ENCODE measurements around the gene GGTLC2. TPM values are rescaled to one million over a fixed set of nuclear protein-coding genes. Genes with fewer than 3 reads are reported as not detected.
"Not testable (repeated sequence)": the region's sequence is repeated elsewhere in the genome, so short reads cannot be mapped to it uniquely, and the experiment has no call there.

The GGTLC2 gene
- total RNA-seq, 1 donor from 2014 or later, result not detected

DNA sequence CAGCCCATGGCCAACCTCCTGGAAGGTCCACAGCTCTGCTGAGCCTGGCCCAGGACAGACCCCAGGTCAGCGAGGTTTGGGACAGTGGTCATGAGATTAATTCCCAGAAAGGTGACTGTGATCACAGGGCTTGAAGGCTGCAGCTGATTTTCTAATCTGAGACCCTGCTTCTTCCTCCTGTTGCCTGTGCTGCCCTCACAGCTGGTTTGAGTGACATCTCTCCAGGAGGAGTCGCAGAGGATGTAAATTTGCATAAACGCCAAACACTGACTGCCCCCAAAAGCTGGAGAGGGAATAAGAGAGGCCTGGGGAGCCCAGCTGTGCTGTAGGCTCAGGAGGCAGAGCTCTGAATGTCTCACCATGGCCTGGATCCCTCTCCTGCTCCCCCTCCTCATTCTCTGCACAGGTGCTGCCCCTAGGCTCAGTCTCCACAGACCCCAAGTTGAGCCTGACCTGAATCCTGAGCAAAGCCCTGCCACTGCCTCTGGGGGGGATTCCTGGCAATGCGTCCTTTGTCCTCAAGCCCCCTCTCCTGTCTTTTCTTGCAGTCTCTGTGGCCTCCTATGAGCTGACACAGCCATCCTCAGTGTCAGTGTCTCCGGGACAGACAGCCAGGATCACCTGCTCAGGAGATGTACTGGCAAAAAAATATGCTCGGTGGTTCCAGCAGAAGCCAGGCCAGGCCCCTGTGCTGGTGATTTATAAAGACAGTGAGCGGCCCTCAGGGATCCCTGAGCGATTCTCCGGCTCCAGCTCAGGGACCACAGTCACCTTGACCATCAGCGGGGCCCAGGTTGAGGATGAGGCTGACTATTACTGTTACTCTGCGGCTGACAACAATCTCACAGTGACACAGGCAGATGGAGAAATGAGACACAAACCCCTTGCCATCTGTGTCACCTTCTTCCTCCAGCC is 23.8 kb downstream of the GGTLC2 start:
- no peak for DNase-seq (ENCODE audit: low read depth)

DNA sequence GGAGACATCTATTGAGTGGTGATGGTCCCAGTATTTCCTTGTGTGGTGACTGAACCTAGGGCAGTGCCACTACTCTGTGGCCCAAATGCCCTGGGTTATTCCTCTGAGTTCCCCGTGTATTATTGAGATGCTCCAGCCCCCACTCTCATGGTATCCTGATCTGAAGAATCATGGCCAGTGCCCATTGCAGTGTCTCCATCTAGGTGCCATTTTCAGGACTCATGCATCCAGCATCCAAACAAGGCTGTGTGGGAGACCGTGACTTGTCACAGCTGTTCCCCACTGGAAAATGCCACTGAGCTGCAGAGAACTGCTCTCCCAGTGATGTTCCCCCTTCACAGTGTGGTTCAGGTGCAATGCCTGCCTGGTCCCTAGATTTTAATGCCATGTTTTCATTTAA is 24.7 kb downstream of the GGTLC2 start:
- no peak for DNase-seq (ENCODE audit: low read depth)

DNA sequence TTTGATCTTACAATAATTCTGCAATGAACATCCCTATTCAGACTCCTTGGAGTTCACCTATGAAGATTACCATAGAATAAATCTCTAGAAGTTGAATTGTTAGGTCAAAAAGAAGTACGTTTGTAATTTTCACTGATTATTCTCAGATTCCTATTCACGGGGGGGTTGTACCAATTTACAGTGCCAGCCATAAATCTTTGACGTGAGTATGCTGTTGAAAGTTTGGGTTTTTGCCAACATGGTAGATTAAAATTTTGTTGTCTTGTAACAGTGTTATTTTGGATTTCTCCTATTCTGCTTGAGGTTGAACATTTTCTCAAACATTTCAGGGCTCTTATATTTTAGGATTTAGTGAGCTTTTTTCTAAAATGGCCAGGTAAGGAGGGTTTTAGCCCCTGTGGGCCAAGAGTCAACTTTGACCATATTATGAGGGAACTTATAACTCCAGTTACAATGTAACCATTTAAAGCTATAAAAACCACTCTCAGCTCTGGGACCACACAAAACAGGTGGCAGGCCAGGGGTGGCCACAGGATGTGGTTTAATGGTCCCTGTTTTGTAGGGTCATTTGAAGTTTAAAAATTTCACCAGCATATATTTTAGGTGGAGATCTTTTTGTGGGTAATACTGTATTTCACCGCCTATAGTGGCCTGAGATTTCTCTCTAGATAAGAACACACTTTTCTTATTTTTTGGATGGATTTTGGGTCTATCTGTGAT is 25.8 kb downstream of the GGTLC2 start:
- DNase-seq (ENCODE audit: low read depth), result peak; percentile 34

- DNase-seq (ENCODE audit: low read depth), result no peak
These were observed 27.1 kb downstream of the GGTLC2 start for GRCh38 chr22:22671506-22671905.

DNA sequence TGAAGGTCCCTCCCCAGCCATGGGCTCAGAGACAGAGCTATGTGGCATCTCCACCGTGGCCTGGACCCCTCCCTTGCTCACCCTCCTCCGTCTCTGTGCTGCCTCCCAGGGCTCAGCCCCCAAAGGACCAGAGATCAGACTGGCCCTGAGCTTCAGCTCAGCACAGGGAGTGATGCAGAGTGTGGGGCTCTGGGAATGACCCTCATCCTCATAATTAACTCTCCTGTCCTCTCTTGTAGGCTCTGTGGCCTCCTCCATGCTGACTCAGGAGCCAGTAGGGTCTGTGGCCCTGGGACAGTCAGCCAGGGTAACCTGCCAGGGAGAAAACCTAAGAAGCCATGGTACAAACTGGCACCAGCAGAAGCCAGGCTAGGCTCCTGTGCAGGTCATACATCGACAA is 28.7 kb downstream of the GGTLC2 start:
- DNase-seq (ENCODE audit: low read depth), result no peak

DNA sequence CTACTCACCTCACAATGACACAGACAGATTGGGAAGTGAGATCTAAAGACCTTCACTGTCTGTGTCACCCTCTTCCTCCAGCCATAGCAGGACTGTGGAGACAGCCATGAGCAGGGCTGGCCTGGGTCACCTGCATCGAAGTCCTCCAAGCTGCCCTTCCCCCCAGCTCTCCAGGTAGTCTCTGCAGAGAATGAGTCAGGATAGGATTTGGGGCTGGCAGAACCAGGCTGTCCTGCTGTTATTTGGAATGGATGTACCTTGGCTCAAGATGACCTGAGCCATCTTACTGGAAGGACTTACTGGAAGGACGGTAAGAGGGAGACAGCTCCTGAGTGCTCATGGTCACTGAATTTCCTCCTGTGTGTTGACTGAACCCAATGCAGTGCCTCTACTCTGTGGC is 29.2 kb downstream of the GGTLC2 start:
- DNase-seq (ENCODE audit: low read depth), result no peak

DNA sequence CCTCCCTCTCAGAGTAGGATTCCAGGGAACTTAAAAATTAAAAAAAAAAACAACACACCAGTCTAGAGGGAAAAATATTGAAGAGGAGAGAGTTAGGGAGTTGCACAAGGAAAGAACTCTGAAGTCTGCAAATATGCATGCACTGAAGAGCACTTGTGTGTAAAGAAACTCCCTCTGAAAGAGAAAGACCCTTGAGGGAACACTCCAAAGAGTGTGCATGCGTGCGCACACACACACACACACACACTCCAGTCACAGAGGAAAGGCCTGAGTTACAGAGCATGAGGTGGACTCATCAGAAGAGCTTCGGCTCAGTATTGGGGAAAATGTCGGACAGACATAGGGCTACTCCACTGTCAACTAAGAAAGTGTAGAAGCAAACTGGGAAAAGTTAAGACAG is 30.1 kb downstream of the GGTLC2 start:
- no peak for DNase-seq (ENCODE audit: low read depth)

- no peak for DNase-seq (ENCODE audit: low read depth)
These were observed 34.6 kb downstream of the GGTLC2 start for GRCh38 chr22:22678970-22679369.

GRCh38 chr22:22680396-22680795 is 36.0 kb downstream of the GGTLC2 start:
- DNase-seq (ENCODE audit: low read depth), result no peak

- no peak for DNase-seq (ENCODE audit: low read depth)
These were observed 36.9 kb downstream of the GGTLC2 start for GRCh38 chr22:22681221-22681739.

DNA sequence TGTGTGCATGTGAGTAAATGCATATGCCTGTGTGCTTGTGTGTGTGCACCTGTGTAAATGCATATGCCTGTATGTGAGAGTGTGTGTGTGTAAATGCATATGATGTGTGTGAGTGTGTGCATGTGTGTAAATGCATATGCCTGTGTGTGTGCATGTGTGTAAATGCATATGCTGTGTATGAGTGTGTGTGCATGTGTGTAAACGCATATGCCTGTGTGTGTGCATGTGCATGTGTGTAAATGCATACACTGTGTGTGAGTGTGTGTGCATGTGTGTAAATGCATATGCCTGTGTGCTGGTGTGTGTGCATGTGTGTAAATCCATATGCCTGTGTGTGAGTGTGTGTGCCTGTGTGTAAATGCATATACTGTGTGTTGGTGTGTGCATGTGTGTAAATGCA is 37.8 kb downstream of the GGTLC2 start:
- no peak for DNase-seq (ENCODE audit: low read depth)

DNA sequence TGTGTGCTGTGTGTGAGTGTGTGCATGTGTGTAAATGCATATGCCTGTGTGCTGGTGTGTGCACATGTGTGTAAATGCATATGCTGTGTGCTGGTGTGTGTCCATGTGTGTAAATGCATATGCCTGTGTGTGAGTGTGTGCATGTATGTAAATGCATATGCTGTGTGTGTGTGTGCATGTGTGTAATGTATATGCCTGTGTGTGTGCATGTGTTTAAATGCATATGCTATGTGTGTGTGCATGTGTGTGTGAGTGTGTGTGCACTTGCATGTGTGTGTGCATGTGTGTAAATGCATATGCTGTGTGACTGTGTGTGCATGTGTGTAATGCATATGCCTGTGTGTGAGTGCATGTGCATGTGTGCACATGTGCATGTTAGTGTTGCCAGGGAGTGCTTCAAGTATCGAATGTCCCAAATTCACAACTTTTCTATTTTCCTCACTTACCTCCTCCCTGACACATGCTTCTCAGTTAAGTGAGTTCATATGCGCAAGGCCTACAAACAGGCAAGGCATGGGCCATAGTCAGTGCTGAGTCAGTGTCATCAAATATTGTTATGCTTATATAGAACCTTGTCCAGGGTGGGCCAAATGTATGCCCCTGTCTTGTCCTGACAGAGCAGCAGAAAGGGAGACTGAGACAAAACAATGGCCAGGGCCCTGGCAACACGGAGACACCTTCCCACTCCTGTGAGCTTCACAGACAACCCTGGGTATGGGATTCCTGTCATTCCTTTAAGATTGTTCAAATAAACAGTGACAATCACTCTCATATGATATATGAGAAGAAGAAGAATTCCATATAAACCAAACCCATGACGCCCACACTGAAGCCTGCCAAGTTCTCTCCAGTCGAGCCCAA is 38.6 kb downstream of the GGTLC2 start:
- no peak for DNase-seq (ENCODE audit: low read depth)

- no peak for DNase-seq (ENCODE audit: low read depth)
These were observed 39.4 kb downstream of the GGTLC2 start for GRCh38 chr22:22683668-22684361.

- peak; percentile 26 for DNase-seq (ENCODE audit: low read depth)
These were observed 40.5 kb downstream of the GGTLC2 start for GRCh38 chr22:22684580-22685561.

- no peak for DNase-seq (ENCODE audit: low read depth)
These were observed 41.2 kb downstream of the GGTLC2 start for GRCh38 chr22:22685586-22685985.

GRCh38 chr22:22686202-22687115 is 42.0 kb downstream of the GGTLC2 start:
- DNase-seq (ENCODE audit: low read depth), result not testable (repeated sequence)

DNA sequence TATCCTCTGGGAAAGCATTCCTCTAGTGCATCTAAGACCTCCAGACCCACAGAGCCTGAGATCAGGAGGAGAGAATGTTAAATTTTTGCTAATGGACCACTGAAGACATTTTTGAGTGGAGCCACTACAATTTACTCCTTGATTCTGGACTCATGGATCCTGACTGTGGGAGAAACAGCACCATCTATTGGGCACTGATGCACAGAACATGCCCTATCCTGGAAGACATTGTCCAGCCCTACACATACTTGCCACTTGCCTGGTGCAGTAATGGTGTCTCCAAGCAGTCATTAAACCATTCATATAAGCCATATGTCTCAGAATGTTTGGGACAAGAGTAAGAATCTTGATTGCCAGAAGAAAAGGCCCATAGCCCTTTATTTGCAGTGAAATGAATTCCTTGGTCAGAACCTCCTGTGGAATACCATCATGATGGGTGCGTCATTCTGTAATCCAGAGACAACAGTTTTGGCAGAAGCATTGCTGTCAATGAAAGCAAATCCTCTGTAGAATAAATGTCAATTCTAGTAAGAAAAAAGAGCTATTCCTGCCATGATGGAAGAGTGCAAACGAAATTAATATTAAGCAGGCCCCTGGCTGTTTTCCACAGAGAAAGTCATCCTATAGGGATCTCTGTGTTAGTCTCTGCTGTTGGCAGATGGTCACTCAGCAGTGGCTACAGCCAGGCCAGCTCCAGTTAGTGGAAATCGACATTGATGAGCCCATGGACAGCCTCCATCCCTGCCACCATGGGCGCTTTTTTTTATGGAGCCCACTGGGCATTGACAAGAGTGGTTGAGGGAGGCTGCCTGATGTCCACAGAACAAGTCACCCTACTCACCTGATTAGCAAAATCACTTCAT is 43.5 kb downstream of the GGTLC2 start:
- DNase-seq (ENCODE audit: low read depth), result peak; percentile 56

All from myocyte (in vitro differentiated cells).